ENCODE measurements around the gene RAD23A. TPM values are rescaled to one million over a fixed set of nuclear protein-coding genes. Genes with fewer than 3 reads are reported as not detected.

The RAD23A gene
- total and polyA plus RNA-seq, 2 donors (not counting 1 experiment from before 2014, with no cell fraction given) = 46.2 to 72.2 TPM

DNA sequence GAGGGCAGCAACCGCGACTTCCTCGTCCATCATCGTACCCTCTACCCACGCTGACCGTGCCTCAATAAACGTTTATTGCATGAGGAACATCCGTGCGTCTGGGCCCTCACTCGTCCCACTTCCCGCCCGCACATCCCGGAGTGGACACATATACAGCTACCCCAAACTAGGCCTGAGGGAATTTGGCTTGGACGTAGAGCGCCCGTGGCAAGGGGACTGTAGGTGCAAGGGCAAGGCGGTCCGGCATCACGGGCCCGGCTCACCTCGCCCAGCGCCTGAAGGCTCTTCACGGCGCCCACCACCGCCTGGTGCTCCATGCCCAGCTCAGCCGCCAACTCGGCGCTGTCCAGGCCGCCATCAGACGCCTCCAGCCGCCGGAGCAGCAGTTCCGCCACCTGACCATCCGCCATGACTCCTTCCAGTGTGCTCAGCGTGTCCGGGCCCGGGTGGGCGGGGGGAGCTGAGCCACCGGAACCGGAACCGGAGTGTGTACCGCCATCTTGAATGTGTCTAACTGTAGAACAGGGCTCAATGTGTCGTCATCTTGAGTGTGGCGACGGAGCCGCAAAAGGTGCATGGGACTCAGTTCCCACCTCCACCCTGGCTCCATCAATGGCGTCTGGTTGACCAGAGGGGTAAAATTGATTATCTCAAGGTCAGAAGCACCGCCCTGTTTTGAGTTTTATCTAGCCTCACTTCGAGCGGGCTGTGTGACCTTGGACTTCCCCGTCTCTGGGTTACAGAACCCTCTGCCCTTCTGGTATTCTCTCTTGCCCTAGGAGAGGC, 12.2 kb upstream of the RAD23A start, which contains the start of gene FARSA:
Gene FARSA, minus strand, starts transcription at position 425 of the 786 bp plus-strand sequence. Its CDS starts 15 bp downstream, at position 410.
- Histone ChIP-seq H3K9ac (ENCODE audit: insufficient read depth, low read length) (peak within 1 kb of the TSS; percentile 90), H3K27me3 (ENCODE audit: control insufficient read depth, insufficient read depth, low read length) (no peaks in the 10 kb centered on the region), H3K4me3 (replicated peaks in 1 of 4; ENCODE audit: control extremely low read depth in 1 of 4, insufficient read depth in 1 of 4, low read depth in 3 of 4, low read length in 4 of 4) (peak within 1 kb of the TSS; percentile 71 to 96 (median 86)), H3K27ac (ENCODE audit: insufficient read depth, low read length) (peak within 1 kb of the TSS; percentile 75), H4K20me1 (ENCODE audit: control insufficient read depth, extremely low read depth, insufficient read depth, low read length) (no peaks in the 10 kb centered on the region), H3K4me1 (ENCODE audit: control insufficient read depth, extremely low read depth, insufficient read depth, low read length) (peaks cover 7% of the 10 kb centered on the region), H2AFZ (ENCODE audit: low read length) (peak within 1 kb of the TSS; percentile 98), H3K4me2 (ENCODE audit: extremely low read depth, insufficient read depth, low read length) (peak within 1 kb of the TSS; percentile 97), H3K36me3 (ENCODE audit: control insufficient read depth, insufficient read depth, low read length) (peaks cover 12% of the 10 kb centered on the region), H3K9me3 (ENCODE audit: control insufficient read depth, insufficient read depth, low read depth, low read length) (no peaks in the 10 kb centered on the region), H3K79me2 (ENCODE audit: control insufficient read depth, insufficient read depth, low read length) (peaks cover 20% of the 10 kb centered on the region)
- TF ChIP-seq, protein P1, sequence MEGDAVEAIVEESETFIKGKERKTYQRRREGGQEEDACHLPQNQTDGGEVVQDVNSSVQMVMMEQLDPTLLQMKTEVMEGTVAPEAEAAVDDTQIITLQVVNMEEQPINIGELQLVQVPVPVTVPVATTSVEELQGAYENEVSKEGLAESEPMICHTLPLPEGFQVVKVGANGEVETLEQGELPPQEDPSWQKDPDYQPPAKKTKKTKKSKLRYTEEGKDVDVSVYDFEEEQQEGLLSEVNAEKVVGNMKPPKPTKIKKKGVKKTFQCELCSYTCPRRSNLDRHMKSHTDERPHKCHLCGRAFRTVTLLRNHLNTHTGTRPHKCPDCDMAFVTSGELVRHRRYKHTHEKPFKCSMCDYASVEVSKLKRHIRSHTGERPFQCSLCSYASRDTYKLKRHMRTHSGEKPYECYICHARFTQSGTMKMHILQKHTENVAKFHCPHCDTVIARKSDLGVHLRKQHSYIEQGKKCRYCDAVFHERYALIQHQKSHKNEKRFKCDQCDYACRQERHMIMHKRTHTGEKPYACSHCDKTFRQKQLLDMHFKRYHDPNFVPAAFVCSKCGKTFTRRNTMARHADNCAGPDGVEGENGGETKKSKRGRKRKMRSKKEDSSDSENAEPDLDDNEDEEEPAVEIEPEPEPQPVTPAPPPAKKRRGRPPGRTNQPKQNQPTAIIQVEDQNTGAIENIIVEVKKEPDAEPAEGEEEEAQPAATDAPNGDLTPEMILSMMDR (conservative IDR thresholded peaks at IDR 0.05 in 1 of 2, IDR thresholded peaks at IDR 0.05 in 1 of 2; ENCODE audit: low read depth in 1 of 2, low read length in 2 of 2) = no peak
- no peak for TF ChIP-seq EZH2 (IDR thresholded peaks at IDR 0.05; ENCODE audit: low read length, missing control alignments)
- peak; percentile 88 to 89 for DNase-seq (ENCODE audit: low read depth in 2 of 2)

DNA sequence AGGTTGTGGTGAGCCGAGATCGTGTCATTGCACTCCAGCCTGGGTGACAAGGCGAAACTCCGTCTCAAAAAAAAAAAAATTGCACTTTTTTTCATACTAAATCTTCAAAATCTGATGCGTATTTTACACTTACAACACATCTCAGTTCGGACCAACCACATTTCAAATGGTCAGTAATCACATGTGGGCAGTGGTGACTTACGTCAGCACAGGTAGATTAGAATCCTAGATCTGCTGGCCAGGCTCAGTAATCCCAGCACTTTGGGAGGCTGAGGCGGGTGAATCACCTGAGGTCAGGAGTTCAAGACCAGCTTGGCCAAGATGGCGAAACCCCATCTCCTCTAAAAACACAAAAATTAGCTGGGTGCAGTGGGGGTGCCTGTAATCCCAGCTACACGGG, 10.6 kb upstream of the RAD23A start:
- Histone ChIP-seq H3K79me2 (ENCODE audit: control insufficient read depth, insufficient read depth, low read length) (peaks cover 36% of the 10 kb centered on the region), H3K27me3 (ENCODE audit: control insufficient read depth, insufficient read depth, low read length) (no peaks in the 10 kb centered on the region), H3K4me1 (ENCODE audit: control insufficient read depth, extremely low read depth, insufficient read depth, low read length) (peaks cover 9% of the 10 kb centered on the region), H3K4me3 (replicated peaks in 1 of 4; ENCODE audit: control extremely low read depth in 1 of 4, insufficient read depth in 1 of 4, low read depth in 3 of 4, low read length in 4 of 4) (no peak overlapping the region), H3K9ac (ENCODE audit: insufficient read depth, low read length) (no peak overlapping the region), H3K27ac (ENCODE audit: insufficient read depth, low read length) (no peak overlapping the region), H4K20me1 (ENCODE audit: control insufficient read depth, extremely low read depth, insufficient read depth, low read length) (no peaks in the 10 kb centered on the region), H2AFZ (ENCODE audit: low read length) (no peak overlapping the region), H3K36me3 (ENCODE audit: control insufficient read depth, insufficient read depth, low read length) (peaks cover 6% of the 10 kb centered on the region), H3K9me3 (ENCODE audit: control insufficient read depth, insufficient read depth, low read depth, low read length) (no peaks in the 10 kb centered on the region), H3K4me2 (ENCODE audit: extremely low read depth, insufficient read depth, low read length) (no peak overlapping the region)
- DNase-seq (ENCODE audit: low read depth in 2 of 2) = no peak
- TF ChIP-seq, protein P1 (conservative IDR thresholded peaks at IDR 0.05 in 1 of 2, IDR thresholded peaks at IDR 0.05 in 1 of 2; ENCODE audit: low read depth in 1 of 2, low read length in 2 of 2) = no peak
- no peak for TF ChIP-seq EZH2 (IDR thresholded peaks at IDR 0.05; ENCODE audit: low read length, missing control alignments)

DNA sequence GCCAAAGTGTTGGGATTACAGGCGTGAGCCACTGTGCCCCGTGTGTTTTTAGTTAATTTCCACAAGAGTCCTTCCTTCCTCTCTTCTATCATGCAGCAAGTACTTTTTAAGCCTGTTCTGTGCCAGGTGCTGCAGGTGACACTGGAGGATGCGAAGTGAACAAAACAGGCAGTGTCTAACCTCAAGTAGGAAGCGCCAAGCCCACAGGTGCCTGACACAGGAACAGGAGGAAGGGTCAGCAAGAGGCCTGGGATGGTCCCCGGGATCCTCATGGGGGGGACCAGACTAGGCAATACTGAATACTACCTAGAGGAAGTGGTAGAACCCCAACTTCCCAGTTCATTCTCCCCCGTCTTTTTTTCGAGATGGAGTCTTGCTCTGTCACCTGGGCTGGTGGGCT, 9.1 kb upstream of the RAD23A start:
- DNase-seq (ENCODE audit: low read depth in 2 of 2) = no peak
- no peak overlapping the region for H3K4me3 ChIP-seq (replicated peaks in 1 of 4; ENCODE audit: control extremely low read depth in 1 of 4, insufficient read depth in 1 of 4, low read depth in 3 of 4, low read length in 4 of 4)
- no peaks in the 10 kb centered on the region for H3K9me3 ChIP-seq (ENCODE audit: control insufficient read depth, insufficient read depth, low read depth, low read length)
- no peak overlapping the region for H3K9ac ChIP-seq (ENCODE audit: insufficient read depth, low read length)
- H3K27ac ChIP-seq (ENCODE audit: insufficient read depth, low read length) = no peak overlapping the region
- no peaks in the 10 kb centered on the region for H3K27me3 ChIP-seq (ENCODE audit: control insufficient read depth, insufficient read depth, low read length)
- peaks cover 2% of the 10 kb centered on the region for H4K20me1 ChIP-seq (ENCODE audit: control insufficient read depth, extremely low read depth, insufficient read depth, low read length)
- H3K36me3 ChIP-seq (ENCODE audit: control insufficient read depth, insufficient read depth, low read length) = peaks cover 18% of the 10 kb centered on the region
- peaks cover 48% of the 10 kb centered on the region for H3K79me2 ChIP-seq (ENCODE audit: control insufficient read depth, insufficient read depth, low read length)
- no peak overlapping the region for H3K4me2 ChIP-seq (ENCODE audit: extremely low read depth, insufficient read depth, low read length)
- H3K4me1 ChIP-seq (ENCODE audit: control insufficient read depth, extremely low read depth, insufficient read depth, low read length) = peaks cover 18% of the 10 kb centered on the region
- H2AFZ ChIP-seq (ENCODE audit: low read length) = no peak overlapping the region
- TF ChIP-seq, protein P1 (conservative IDR thresholded peaks at IDR 0.05 in 1 of 2, IDR thresholded peaks at IDR 0.05 in 1 of 2; ENCODE audit: low read depth in 1 of 2, low read length in 2 of 2) = no peak
- TF ChIP-seq EZH2 (IDR thresholded peaks at IDR 0.05; ENCODE audit: low read length, missing control alignments) = no peak
